ENCODE data around the gene DNMT1. TPM values are rescaled to one million over a fixed set of nuclear protein-coding genes. Genes with fewer than 3 reads are reported as not detected.
A peak's percentile ranks its signal among the peaks of the same experiment; 100 is the strongest.

The DNMT1 gene
- total RNA-seq, 1 experiment from 2014 or later = 383 TPM

- no peaks in the 10 kb centered on the region for H3K27me3 ChIP-seq (replicated peaks; ENCODE audit: insufficient read depth, low read depth, low read length, poor library complexity)
- peaks cover 4% of the 10 kb centered on the region for H3K4me1 ChIP-seq (ENCODE audit: insufficient read depth, low read length, poor library complexity, severe bottlenecking)
- intact Hi-C loops (cut with micrococcal nuclease; ENCODE audit: unreplicated experiment) = no loop called here
- H3K4me3 ChIP-seq (ENCODE audit: low read depth, low read length, poor library complexity, severe bottlenecking) = peak within 1 kb of the TSS; percentile 91
- POLR2A ChIA-PET (ENCODE audit: low non-redundant PET) = no interaction called here
- CTCF ChIA-PET = no interaction called here
- peak within 1 kb of the TSS; percentile 67 for H3K27ac ChIP-seq (ENCODE audit: low read depth, low read length, poor library complexity, severe bottlenecking)
- no TSS peak for BruUV-seq (replicated peaks)
- no peaks in the 10 kb centered on the region for H3K9me3 ChIP-seq (ENCODE audit: low read depth, low read length, poor library complexity, severe bottlenecking)
- TF ChIP-seq EZH2 (IDR thresholded peaks at IDR 0.05; ENCODE audit: borderline replicate concordance, low read depth, low read length, poor library complexity, severe bottlenecking) = no peak
- no peak for TF ChIP-seq CTCF (conservative IDR thresholded peaks at IDR 0.05; ENCODE audit: low read depth, low read length)
- H3K36me3 ChIP-seq (ENCODE audit: insufficient read depth, low read length, poor library complexity, severe bottlenecking) = no peaks in the 10 kb centered on the region
- peak; percentile 77 for DNase-seq (ENCODE audit: low spot score)
Measured at GRCh38 chr19:10085641-10086590, 108.8 kb downstream of the DNMT1 start, which contains the start of gene SHFL. Gene SHFL, plus strand, starts transcription at chr19:10086317. Its CDS starts 111 bp downstream, at chr19:10086428.

GRCh38 chr19:10084803-10085202, 110.0 kb downstream of the DNMT1 start:
- intact Hi-C loops (cut with micrococcal nuclease; ENCODE audit: unreplicated experiment) = no loop called here
- H3K27ac ChIP-seq (ENCODE audit: low read depth, low read length, poor library complexity, severe bottlenecking) = no peak overlapping the region
- H3K36me3 ChIP-seq (ENCODE audit: insufficient read depth, low read length, poor library complexity, severe bottlenecking) = no peaks in the 10 kb centered on the region
- H3K9me3 ChIP-seq (ENCODE audit: low read depth, low read length, poor library complexity, severe bottlenecking) = no peaks in the 10 kb centered on the region
- ChIA-PET POLR2A (ENCODE audit: low non-redundant PET) (no interaction called here), CTCF (no interaction called here)
- no peak overlapping the region for H3K4me3 ChIP-seq (ENCODE audit: low read depth, low read length, poor library complexity, severe bottlenecking)
- DNase-seq (ENCODE audit: low spot score) = no peak
- TF ChIP-seq CTCF (conservative IDR thresholded peaks at IDR 0.05; ENCODE audit: low read depth, low read length) (no peak), EZH2 (IDR thresholded peaks at IDR 0.05; ENCODE audit: borderline replicate concordance, low read depth, low read length, poor library complexity, severe bottlenecking) (no peak)
- BruUV-seq (replicated peaks) = no TSS peak
- no peaks in the 10 kb centered on the region for H3K27me3 ChIP-seq (replicated peaks; ENCODE audit: insufficient read depth, low read depth, low read length, poor library complexity)
- peaks cover 4% of the 10 kb centered on the region for H3K4me1 ChIP-seq (ENCODE audit: insufficient read depth, low read length, poor library complexity, severe bottlenecking)

GRCh38 chr19:10083911-10084310, 110.8 kb downstream of the DNMT1 start:
- Histone ChIP-seq H3K4me3 (ENCODE audit: low read depth, low read length, poor library complexity, severe bottlenecking) (no peak overlapping the region), H3K27me3 (replicated peaks; ENCODE audit: insufficient read depth, low read depth, low read length, poor library complexity) (no peaks in the 10 kb centered on the region), H3K36me3 (ENCODE audit: insufficient read depth, low read length, poor library complexity, severe bottlenecking) (no peaks in the 10 kb centered on the region), H3K27ac (ENCODE audit: low read depth, low read length, poor library complexity, severe bottlenecking) (no peak overlapping the region), H3K4me1 (ENCODE audit: insufficient read depth, low read length, poor library complexity, severe bottlenecking) (peaks cover 4% of the 10 kb centered on the region), H3K9me3 (ENCODE audit: low read depth, low read length, poor library complexity, severe bottlenecking) (no peaks in the 10 kb centered on the region)
- TF ChIP-seq CTCF (conservative IDR thresholded peaks at IDR 0.05; ENCODE audit: low read depth, low read length) (no peak), EZH2 (IDR thresholded peaks at IDR 0.05; ENCODE audit: borderline replicate concordance, low read depth, low read length, poor library complexity, severe bottlenecking) (no peak)
- DNase-seq (ENCODE audit: low spot score) = no peak
- intact Hi-C loops (cut with micrococcal nuclease; ENCODE audit: unreplicated experiment) = no loop called here
- ChIA-PET POLR2A (ENCODE audit: low non-redundant PET) (no interaction called here), CTCF (no interaction called here)
- no TSS peak for BruUV-seq (replicated peaks)

Small RNAs within 50 kb of the gene (microRNA-seq; reads per million reads assigned to microRNA genes)
- not detected for gene MIR4322

Other genes with a start within 250 kb of the DNMT1 start
- 6.4 and 6.8 TPM in 2 replicates for gene COL5A3, start 184.4 kb downstream of the DNMT1 start, total RNA-seq (2021)
- gene RDH8, start 181.5 kb downstream of the DNMT1 start, total RNA-seq (2021) = not detected in 2 replicates
- 15.2 and 17.3 TPM in 2 replicates for gene SHFL, start 108.6 kb downstream of the DNMT1 start, total RNA-seq (2021)
- gene ANGPTL6, start 92.3 kb downstream of the DNMT1 start, total RNA-seq (2021) = not detected in 2 replicates
- gene PPAN, start 88.6 kb downstream of the DNMT1 start, total RNA-seq (2021) = 116 and 132 TPM in 2 replicates
- gene P2RY11, start 83.3 kb downstream of the DNMT1 start, total RNA-seq (2021) = 32.2 and 39.4 TPM in 2 replicates
- 260 and 266 TPM in 2 replicates for gene EIF3G, start 75.1 kb downstream of the DNMT1 start, total RNA-seq (2021)
- gene S1PR2, start 36.4 kb upstream of the DNMT1 start, total RNA-seq (2021) = 8.4 and 10.0 TPM in 2 replicates
- 107 and 112 TPM in 2 replicates for gene MRPL4, start 57.3 kb upstream of the DNMT1 start, total RNA-seq (2021)
- 1.7 and 2.2 TPM in 2 replicates for gene ICAM1, start 76.2 kb upstream of the DNMT1 start, total RNA-seq (2021)
- gene ICAM4, start 92.0 kb upstream of the DNMT1 start, total RNA-seq (2021) = 0.58 and 1.5 TPM in 2 replicates
- 4.6 and 6.9 TPM in 2 replicates for gene ICAM5, start 95.0 kb upstream of the DNMT1 start, total RNA-seq (2021)
- 7.2 TPM in 2 replicates for gene ZGLP1, start 114.9 kb upstream of the DNMT1 start, total RNA-seq (2021)
- 26.7 and 29.9 TPM in 2 replicates for gene FDX2, start 121.1 kb upstream of the DNMT1 start, total RNA-seq (2021)
- 84.6 and 87.7 TPM in 2 replicates for gene RAVER1, start 138.6 kb upstream of the DNMT1 start, total RNA-seq (2021)
- 2.6 and 3.2 TPM in 2 replicates for gene ICAM3, start 144.7 kb upstream of the DNMT1 start, total RNA-seq (2021)
- 118 and 121 TPM in 2 replicates for gene TYK2, start 185.6 kb upstream of the DNMT1 start, total RNA-seq (2021)
- 272 and 288 TPM in 2 replicates for gene CDC37, start 208.6 kb upstream of the DNMT1 start, total RNA-seq (2021)
- gene PDE4A, start 225.6 kb upstream of the DNMT1 start, total RNA-seq (2021) = 32.5 and 40.1 TPM in 2 replicates

Data from A673 (cell line).